Measurements from ENCODE around the gene JUP.

The JUP gene

GRCh38 chr17:41810659-41811548 is 24.4 kb upstream of the JUP start:
- no peak for DNase-seq

GRCh38 chr17:41806685-41807445 is 20.4 kb upstream of the JUP start:
- no peak for DNase-seq

DNA sequence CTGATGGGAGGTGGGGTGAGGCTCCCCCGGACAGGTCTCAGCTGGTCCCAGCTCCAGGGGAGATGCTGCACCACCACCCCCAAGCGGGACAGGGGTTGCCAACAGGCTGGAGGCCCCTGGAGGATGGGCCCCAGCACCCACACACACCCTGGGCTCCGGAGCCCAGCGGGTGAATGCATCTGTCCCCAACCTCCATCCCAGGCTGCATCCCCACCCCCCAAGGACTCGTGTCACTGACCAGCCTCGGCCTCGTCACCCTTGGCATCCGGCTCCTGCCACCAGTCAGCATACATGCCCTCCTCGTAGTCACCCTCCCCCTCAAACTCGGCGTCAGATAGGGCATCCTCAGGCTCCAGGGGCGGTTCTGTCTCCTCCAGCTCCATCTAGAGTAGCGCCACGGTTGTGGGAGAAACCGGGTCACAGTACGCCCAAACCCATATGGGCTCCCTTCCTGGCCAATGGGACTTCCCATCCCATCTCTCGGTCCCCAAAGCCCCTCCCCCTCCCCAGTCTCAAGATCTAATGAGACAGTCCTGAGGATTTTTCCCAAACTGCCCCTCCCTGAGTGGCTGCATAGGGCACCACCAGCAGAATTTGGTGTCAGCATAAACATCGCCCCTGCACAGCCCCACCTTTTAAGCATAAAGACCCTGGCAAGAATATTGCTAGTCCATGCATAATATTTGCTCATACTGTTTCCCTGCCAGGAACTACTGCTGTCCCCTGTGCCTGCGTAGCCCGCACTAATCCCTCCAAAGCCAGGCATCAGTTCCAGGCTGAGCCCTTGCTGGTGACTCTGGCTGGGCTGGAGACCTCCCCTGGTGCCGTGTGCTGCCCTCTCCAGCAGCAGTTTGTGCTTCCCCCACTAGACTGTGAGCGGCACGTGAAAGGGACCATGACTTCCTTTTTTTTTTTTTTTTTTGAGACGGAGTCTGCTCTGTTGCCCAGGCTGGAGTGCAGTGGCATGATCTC is 16.8 kb upstream of the JUP start:
- no peak for DNase-seq

- DNase-seq: peak; percentile 72
These were observed 15.1 kb upstream of the JUP start for GRCh38 chr17:41801374-41802271.

GRCh38 chr17:41800601-41801373 is 14.3 kb upstream of the JUP start:
- peak; percentile 70 for DNase-seq

GRCh38 chr17:41799366-41799765 is 12.9 kb upstream of the JUP start:
- DNase-seq: no peak

GRCh38 chr17:41797377-41797776 is 10.9 kb upstream of the JUP start:
- no peak for DNase-seq

DNA sequence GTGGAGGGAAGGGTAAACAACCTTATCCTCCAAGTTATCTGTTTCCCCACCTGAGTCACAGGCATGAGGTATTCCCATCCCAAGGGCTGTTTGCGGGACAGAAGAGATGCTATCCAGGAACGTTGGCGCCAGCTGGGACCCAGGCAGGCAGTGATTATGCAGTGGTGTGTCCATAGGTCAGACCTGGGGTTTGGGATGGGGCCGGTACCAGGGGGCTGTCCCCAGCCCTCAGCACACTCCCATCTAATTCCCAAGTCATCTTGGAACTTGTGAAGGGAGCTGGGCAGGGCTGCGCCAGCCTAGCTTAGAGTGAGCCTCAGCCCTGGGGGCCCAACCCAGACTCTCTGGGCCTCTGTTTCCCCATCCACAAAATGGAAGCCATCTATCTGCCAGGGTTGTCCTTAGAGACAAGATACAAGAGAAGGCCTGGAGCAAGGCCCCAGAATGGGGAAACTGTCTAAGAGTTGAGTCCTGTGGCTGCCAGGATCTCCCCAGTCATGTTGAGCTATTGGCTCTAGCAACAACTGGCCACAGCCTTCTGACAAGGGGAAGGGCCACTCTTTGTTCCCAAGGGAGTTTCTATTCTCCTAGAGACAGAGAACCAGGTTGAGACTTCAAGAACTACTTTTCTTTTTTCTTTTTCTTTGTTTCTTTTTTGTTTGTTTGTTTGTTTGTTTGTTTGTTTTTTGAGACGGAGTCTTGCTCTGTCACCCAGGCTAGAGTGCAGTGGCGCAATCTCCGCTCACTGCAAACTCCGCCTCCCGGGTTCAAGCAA is 9.8 kb upstream of the JUP start:
- no peak for DNase-seq

DNA sequence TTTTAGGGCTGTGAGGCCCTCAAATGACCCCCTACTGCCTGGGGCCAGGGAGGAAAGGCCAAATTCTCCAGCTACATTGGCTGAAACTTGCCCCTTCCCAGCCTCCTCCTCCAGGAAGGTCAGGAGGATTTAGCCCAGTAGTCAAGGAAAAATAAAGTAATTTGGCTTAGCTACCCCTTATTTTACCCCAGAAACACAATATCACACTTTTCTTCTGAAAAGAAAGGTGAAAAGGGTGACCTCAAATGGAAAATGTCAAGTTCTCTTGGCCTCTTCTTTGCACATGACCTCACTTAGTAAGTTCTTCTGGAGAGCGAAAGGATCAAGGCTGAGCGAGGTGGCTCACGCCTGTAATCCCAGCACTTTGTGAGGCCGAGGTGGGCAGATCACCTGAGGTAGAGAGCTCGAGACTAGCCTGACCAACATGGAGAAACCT is 8.0 kb upstream of the JUP start:
- no peak for DNase-seq

DNA sequence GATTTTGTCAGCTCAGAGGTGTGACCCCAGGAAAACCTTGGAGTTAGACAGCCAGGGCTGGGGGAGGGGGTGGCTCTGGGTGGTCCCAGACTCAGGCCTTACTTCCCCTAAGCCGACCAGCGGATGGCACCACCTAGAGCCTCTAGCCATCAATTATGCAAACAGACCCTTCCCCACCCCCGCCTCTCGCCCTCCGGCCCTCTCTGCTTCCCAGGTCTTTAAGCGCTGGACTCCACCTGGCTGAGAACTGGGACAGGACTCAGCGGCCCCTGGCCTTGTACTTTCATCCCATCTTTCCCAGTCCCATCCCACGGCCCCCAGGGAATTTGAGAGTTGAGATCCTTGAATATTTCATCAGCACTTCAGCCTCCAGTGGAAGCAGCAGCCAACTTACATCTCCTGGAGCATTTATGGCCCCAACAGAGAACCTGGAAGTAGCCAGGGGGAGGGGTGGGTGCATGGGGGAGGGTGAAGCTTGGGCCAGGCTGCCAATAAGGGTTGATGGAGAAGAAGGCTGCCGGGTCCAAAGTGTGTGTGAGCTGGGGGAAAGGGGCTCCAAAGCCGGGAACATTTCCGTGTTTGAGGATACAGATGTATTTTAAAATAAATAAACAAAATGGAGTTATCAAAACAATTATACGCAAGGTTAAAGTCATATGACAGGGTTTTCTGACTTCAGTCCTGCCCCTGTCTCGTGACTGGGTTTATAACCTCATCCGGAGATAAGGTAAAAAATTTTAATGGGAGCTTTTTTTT is 7.5 kb upstream of the JUP start:
- peak; percentile 38 for DNase-seq

DNA sequence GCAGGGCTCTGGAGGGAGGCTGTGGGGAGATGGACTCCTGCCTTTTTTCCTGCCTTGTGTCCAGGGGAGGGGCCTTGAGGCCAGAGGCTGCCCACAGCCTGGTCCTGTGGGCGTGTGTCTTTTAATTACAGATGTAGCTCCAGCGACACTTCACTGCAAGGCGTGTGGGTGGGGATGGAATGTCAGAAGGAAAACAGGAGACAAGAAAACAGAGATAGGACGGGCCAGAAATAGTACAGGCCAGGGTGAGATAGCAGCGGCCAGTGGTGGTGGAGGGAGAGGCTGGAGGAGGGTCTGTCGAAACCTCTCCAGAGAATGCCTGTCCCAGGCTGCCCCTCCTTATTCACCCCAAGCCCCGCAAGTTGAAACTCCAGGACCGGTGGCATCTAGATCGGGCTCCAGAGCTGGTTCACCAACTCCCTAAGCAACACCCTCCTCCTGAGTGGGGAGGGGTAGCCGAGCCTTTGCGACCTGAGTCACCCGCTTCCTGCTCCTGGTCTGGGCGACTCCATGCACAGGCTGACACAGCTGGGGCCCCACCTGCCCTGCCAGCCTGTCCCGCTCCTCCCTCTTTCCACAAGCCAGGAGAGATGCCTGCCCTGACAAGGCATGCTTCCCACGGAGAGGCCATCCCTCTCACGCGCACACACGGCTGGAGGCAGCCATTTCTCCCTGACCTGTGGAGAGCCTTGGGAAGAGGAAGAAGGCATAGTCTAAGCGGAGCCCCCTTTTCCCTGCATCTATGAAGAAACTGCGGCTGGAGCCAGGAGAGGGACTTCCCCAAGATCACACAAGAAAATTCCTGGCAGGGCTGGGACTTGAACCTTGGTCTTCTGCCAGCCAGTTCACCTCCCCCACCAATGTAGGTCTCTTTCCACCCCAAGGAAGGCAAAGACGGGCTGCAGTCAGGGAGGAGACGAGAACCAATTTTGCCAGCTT is 6.6 kb upstream of the JUP start:
- peak; percentile 55 for DNase-seq

DNA sequence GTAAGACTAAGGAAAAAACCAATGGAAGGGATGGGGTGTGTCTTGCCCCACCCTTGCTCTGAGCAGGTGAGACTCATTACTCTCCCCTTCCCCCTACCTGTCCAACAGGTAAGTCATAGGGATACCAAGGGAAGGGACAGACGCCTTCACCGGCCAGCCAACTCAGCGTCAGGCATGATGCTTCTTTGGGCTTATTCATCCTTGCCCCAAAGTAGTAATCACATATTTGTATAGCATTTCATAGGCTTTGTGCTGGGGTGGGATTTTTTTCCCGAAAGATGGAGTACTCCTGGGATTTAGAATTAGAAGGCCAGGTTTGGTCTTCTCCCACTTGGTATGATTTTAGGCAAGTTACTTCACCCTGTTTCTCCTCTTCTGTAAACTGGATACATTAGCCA is 509 bp upstream of the JUP start:
- DNase-seq: no peak

- no peak for DNase-seq
These were observed 668 bp downstream of the JUP start for GRCh38 chr17:41785859-41786226.

DNA sequence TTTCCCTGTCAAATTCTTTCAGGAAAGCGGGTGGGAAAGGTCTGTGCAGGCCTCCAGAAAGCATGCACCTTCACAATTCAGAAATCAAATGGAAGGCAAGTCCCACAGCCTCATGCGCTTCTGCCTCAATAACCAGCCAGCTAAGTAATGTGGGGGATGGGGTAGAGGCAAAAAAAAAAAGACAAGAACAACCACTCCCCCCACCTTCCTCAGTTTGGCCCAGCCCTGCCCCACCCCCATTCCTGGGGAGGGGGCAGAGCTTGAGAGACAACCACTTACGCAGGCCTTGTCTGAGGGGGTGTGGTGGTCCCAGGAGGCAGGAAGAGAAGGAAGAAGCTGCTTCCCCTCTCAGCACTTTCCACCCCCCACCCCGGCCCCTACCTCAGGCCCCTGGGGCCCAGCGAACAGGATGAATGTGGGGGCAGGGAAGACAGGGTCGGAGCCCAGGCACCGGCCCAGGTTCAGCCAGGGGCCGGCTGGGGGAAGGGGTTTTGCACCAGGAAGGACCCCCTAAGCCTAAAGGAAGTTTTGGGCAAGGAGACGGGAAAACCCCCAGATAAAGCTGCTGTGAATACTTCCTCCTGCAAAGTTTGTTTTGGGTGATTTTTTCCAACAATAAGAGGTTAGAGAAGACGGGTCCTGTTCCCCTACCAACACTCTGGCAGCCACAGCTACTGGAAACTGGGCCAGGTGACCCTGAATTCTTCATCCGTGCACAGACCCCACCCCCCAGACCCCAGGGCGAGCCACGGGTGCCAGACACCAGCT is 1.2 kb downstream of the JUP start:
- no peak for DNase-seq

DNA sequence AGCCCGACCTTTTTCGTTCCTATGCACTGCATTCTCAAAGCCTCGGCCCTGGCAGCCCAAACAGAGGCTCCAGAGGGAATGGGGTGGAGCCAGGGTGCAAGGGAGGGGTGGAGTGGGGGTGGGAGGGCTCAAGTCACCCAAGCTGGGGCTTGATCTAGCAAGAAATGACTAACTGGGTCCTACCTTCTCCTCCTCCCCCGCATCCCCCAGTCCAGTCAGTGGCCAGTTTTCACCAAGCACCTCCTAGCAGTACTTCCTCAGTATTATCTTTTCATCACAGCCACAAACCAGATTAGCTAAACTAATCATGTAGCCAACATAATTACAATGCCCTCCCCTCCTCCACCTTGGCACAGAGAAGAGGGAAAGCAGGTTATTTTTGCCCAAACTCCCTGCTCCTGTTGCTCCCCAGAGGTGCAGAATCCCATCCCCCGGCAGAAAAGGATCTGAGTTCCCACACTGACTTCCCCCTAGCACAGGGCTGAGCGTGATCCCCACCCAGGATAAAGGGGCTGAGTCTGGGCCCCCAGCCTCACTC is 2.2 kb downstream of the JUP start:
- peak; percentile 49 for DNase-seq

- no peak for DNase-seq
These were observed 4.4 kb downstream of the JUP start for GRCh38 chr17:41782142-41782541.
